Measurements from ENCODE around the gene SH3RF3. TPM values are rescaled to one million over a fixed set of nuclear protein-coding genes. Genes with fewer than 3 reads are reported as not detected.
A peak's percentile ranks its signal among the peaks of the same experiment; 100 is the strongest.

Gene SH3RF3
- total RNA-seq, 1 donor from 2014 or later: 59.5 TPM

- H3K27ac Mint-ChIP-seq (ENCODE audit: unreplicated experiment): no peak overlapping the region
- no peak for TF ChIP-seq CTCF (IDR thresholded peaks at IDR 0.05)
- DNase-seq (ENCODE audit: low spot score): no peak
Observed at GRCh38 chr2:109153807-109154206, 24.8 kb downstream of the SH3RF3 start.

GRCh38 chr2:109154226-109154625 lies 25.2 kb downstream of the SH3RF3 start:
- Mint-ChIP-seq H3K27ac (ENCODE audit: unreplicated experiment) (no peak overlapping the region), H3K27me3 (ENCODE audit: low read depth) (no peaks in the 10 kb centered on the region), H3K36me3 (ENCODE audit: low read depth) (no peaks in the 10 kb centered on the region), H3K9me3 (ENCODE audit: low read depth) (no peaks in the 10 kb centered on the region), H3K4me3 (ENCODE audit: unreplicated experiment) (no peak overlapping the region), H3K4me1 (ENCODE audit: low read depth) (peaks cover 83% of the 10 kb centered on the region)
- DNase-seq (ENCODE audit: low spot score): no peak
- no peak for TF ChIP-seq CTCF (IDR thresholded peaks at IDR 0.05)

More at GRCh38 chr2:109153807-109154206, 24.8 kb downstream of the SH3RF3 start:
- no peaks in the 10 kb centered on the region for H3K36me3 Mint-ChIP-seq (ENCODE audit: low read depth)
- peaks cover 84% of the 10 kb centered on the region for H3K4me1 Mint-ChIP-seq (ENCODE audit: low read depth)
- H3K4me3 Mint-ChIP-seq (ENCODE audit: unreplicated experiment): no peak overlapping the region
- no peaks in the 10 kb centered on the region for H3K9me3 Mint-ChIP-seq (ENCODE audit: low read depth)
- H3K27me3 Mint-ChIP-seq (ENCODE audit: low read depth): no peaks in the 10 kb centered on the region

- Mint-ChIP-seq H3K36me3 (ENCODE audit: low read depth) (no peaks in the 10 kb centered on the region), H3K4me1 (ENCODE audit: low read depth) (peaks cover 88% of the 10 kb centered on the region), H3K27me3 (ENCODE audit: low read depth) (no peaks in the 10 kb centered on the region), H3K9me3 (ENCODE audit: low read depth) (no peaks in the 10 kb centered on the region), H3K4me3 (ENCODE audit: unreplicated experiment) (no peak overlapping the region), H3K27ac (ENCODE audit: unreplicated experiment) (peak overlapping the region; percentile 66)
- no peak for TF ChIP-seq CTCF (IDR thresholded peaks at IDR 0.05)
- DNase-seq (ENCODE audit: low spot score): no peak
Observed at GRCh38 chr2:109155553-109156451, 26.8 kb downstream of the SH3RF3 start.

- Mint-ChIP-seq H3K36me3 (ENCODE audit: low read depth) (no peaks in the 10 kb centered on the region), H3K4me3 (ENCODE audit: unreplicated experiment) (no peak overlapping the region), H3K27ac (ENCODE audit: unreplicated experiment) (no peak overlapping the region), H3K27me3 (ENCODE audit: low read depth) (no peaks in the 10 kb centered on the region), H3K4me1 (ENCODE audit: low read depth) (peaks cover 88% of the 10 kb centered on the region), H3K9me3 (ENCODE audit: low read depth) (no peaks in the 10 kb centered on the region)
- TF ChIP-seq CTCF (IDR thresholded peaks at IDR 0.05): no peak
- no peak for DNase-seq (ENCODE audit: low spot score)
Observed at GRCh38 chr2:109157563-109158105, 28.6 kb downstream of the SH3RF3 start.

GRCh38 chr2:109158237-109158636 lies 29.2 kb downstream of the SH3RF3 start:
- H3K9me3 Mint-ChIP-seq (ENCODE audit: low read depth): no peaks in the 10 kb centered on the region
- no peaks in the 10 kb centered on the region for H3K36me3 Mint-ChIP-seq (ENCODE audit: low read depth)
- peak overlapping the region; percentile 54 for H3K27ac Mint-ChIP-seq (ENCODE audit: unreplicated experiment)
- no peak overlapping the region for H3K4me3 Mint-ChIP-seq (ENCODE audit: unreplicated experiment)
- H3K4me1 Mint-ChIP-seq (ENCODE audit: low read depth): peaks cover 88% of the 10 kb centered on the region
- H3K27me3 Mint-ChIP-seq (ENCODE audit: low read depth): no peaks in the 10 kb centered on the region
- no peak for DNase-seq (ENCODE audit: low spot score)
- TF ChIP-seq CTCF (IDR thresholded peaks at IDR 0.05): no peak

All from chondrocyte (in vitro differentiated cells).